GM18951 (cell line): Measurements from ENCODE around the gene ELMO3.

Experiments used
- POLR2A ChIP-seq: IDR thresholded peaks from 4 replicates; pipeline ENCODE4 v1.6.1; 2011; ENCODE audit warnings: mild to moderate bottlenecking; ENCODE audit not compliant: insufficient read length, insufficient read depth; ENCODE audit errors: extremely low read depth
- in situ Hi-C: fragments of 300-500 bp; cut with MboI; formaldehyde crosslinking; loops from one replicate; pipeline ENCODE4 v1.12.0; 2022; ENCODE audit warnings: low sequenced_read_pairs, mixed read lengths, inconsistent platforms; ENCODE audit not compliant: unreplicated experiment

The ELMO3 gene

GRCh38 chr16:67191995-67192681, 6.8 kb upstream of the ELMO3 start, which contains the start of gene E2F4:
Gene E2F4 (plus strand): TSS chr16:67192155. CDS start chr16:67192228, 73 bp downstream.
- TF ChIP-seq POLR2A, result peak; percentile 88
- in situ Hi-C loops, result no loop called here

- TF ChIP-seq POLR2A, result no peak
- in situ Hi-C loops, result no loop called here
These were observed 6.1 kb upstream of the ELMO3 start for GRCh38 chr16:67192781-67193361.

- in situ Hi-C loops, result no loop called here
- TF ChIP-seq POLR2A, result no peak
These were observed 5.4 kb upstream of the ELMO3 start for GRCh38 chr16:67193536-67193935.

GRCh38 chr16:67194260-67194659, 4.7 kb upstream of the ELMO3 start:
- TF ChIP-seq POLR2A, result no peak
- in situ Hi-C loops, result no loop called here

GRCh38 chr16:67195676-67196075, 3.3 kb upstream of the ELMO3 start:
- in situ Hi-C loops, result no loop called here

GRCh38 chr16:67196881-67197280, 2.0 kb upstream of the ELMO3 start:
- in situ Hi-C loops, result no loop called here
- TF ChIP-seq POLR2A, result no peak

More at GRCh38 chr16:67195676-67196075, 3.3 kb upstream of the ELMO3 start:
- no peak for TF ChIP-seq POLR2A

GRCh38 chr16:67197704-67198103, 1.2 kb upstream of the ELMO3 start:
- no peak for TF ChIP-seq POLR2A
- in situ Hi-C loops, result no loop called here

GRCh38 chr16:67198238-67198734, 645 bp upstream of the ELMO3 start:
- in situ Hi-C loops, result no loop called here
- no peak for TF ChIP-seq POLR2A

GRCh38 chr16:67199808-67200198, 872 bp downstream of the ELMO3 start:
- in situ Hi-C loops, result no loop called here
- TF ChIP-seq POLR2A, result no peak

GRCh38 chr16:67200491-67200890, 1.6 kb downstream of the ELMO3 start:
- in situ Hi-C loops, result no loop called here
- TF ChIP-seq POLR2A, result no peak

- TF ChIP-seq POLR2A, result no peak
- in situ Hi-C loops, result no loop called here
These were observed 2.7 kb downstream of the ELMO3 start for GRCh38 chr16:67201411-67202345.

- no peak for TF ChIP-seq POLR2A
- in situ Hi-C loops, result no loop called here
These were observed 3.5 kb downstream of the ELMO3 start for GRCh38 chr16:67202426-67202825.

GRCh38 chr16:67202956-67203493, 4.1 kb downstream of the ELMO3 start:
- in situ Hi-C loops, result no loop called here
- no peak for TF ChIP-seq POLR2A

GRCh38 chr16:67204076-67204475, 5.1 kb downstream of the ELMO3 start:
- in situ Hi-C loops, result no loop called here
- no peak for TF ChIP-seq POLR2A
